ENCODE data around the gene RGS7BP. TPM values are rescaled to one million over a fixed set of nuclear protein-coding genes. Genes with fewer than 3 reads are reported as not detected.

The RGS7BP gene
- total RNA-seq, 1 donor from 2014 or later: not detected

DNA sequence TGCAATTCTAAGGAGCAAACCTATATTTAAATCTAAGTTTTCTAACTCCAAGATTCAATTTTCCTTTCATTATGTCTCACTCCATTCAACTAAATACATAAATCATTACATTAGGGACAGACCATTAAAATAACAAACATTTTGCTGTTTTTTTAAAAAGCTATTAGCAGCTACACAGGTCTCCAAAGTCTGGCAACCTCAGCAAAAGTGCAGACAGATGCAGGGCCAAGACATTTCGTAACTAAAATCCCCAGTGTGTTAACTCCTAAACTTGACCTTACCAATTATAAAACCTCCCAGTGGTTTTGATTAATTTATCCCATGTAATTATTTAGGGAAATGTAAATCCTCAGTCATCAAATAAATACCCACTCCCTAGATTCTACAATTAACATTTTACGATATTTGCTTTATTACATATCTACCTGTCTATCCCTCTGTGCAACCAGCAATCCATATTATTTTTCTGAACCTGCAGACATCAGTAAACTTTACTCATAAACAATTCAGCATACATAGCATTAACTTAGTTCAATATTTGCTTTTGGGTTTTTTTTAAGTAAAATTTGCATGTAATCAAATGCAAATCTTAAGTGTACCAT is 64.7 kb downstream of the RGS7BP start:
- H3K27ac Mint-ChIP-seq: no peak overlapping the region
- DNase-seq: no peak
- no peak overlapping the region for H3K4me3 Mint-ChIP-seq
- ATAC-seq (ENCODE audit: low read depth): no peak
- intact Hi-C loops (cut with micrococcal nuclease): no loop called here
- no peaks in the 10 kb centered on the region for H3K36me3 Mint-ChIP-seq (ENCODE audit: low read depth)
- TF ChIP-seq, protein P1, sequence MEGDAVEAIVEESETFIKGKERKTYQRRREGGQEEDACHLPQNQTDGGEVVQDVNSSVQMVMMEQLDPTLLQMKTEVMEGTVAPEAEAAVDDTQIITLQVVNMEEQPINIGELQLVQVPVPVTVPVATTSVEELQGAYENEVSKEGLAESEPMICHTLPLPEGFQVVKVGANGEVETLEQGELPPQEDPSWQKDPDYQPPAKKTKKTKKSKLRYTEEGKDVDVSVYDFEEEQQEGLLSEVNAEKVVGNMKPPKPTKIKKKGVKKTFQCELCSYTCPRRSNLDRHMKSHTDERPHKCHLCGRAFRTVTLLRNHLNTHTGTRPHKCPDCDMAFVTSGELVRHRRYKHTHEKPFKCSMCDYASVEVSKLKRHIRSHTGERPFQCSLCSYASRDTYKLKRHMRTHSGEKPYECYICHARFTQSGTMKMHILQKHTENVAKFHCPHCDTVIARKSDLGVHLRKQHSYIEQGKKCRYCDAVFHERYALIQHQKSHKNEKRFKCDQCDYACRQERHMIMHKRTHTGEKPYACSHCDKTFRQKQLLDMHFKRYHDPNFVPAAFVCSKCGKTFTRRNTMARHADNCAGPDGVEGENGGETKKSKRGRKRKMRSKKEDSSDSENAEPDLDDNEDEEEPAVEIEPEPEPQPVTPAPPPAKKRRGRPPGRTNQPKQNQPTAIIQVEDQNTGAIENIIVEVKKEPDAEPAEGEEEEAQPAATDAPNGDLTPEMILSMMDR (IDR thresholded peaks at IDR 0.05): no peak
- ChIA-PET CTCF (no interaction called here), POLR2A (no interaction called here)
- no peaks in the 10 kb centered on the region for H3K27me3 Mint-ChIP-seq
- no peaks in the 10 kb centered on the region for H3K4me1 Mint-ChIP-seq
- H3K9me3 Mint-ChIP-seq: no peaks in the 10 kb centered on the region

DNA sequence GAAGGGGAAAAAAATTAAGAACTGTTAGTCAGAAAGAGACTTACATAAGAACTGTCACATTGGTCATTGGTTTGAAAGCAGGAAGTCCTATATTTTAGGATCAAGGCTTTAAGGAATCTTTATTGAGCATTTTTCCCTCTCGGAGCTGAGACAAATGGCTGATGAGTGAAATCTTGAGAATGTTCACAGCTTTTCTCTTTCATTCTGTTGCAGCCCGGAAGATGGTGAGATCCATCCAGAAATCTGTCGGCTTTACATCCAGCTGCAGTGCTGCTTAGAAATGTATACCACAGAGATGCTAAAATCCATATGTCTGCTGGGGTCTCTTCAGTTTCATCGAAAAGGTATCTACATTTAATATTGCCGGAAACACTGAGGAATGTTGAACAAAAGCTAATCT is 69.7 kb downstream of the RGS7BP start:
- H3K9me3 Mint-ChIP-seq: no peaks in the 10 kb centered on the region
- ChIA-PET POLR2A (no interaction called here), CTCF (no interaction called here)
- DNase-seq (no peak), ATAC-seq (ENCODE audit: low read depth) (no peak)
- H3K27ac Mint-ChIP-seq: no peak overlapping the region
- H3K27me3 Mint-ChIP-seq: peaks cover 8% of the 10 kb centered on the region
- TF ChIP-seq, protein P1 (IDR thresholded peaks at IDR 0.05): no peak
- H3K4me1 Mint-ChIP-seq: no peaks in the 10 kb centered on the region
- H3K4me3 Mint-ChIP-seq: no peak overlapping the region
- intact Hi-C loops (cut with micrococcal nuclease): no loop called here
- no peaks in the 10 kb centered on the region for H3K36me3 Mint-ChIP-seq (ENCODE audit: low read depth)

DNA sequence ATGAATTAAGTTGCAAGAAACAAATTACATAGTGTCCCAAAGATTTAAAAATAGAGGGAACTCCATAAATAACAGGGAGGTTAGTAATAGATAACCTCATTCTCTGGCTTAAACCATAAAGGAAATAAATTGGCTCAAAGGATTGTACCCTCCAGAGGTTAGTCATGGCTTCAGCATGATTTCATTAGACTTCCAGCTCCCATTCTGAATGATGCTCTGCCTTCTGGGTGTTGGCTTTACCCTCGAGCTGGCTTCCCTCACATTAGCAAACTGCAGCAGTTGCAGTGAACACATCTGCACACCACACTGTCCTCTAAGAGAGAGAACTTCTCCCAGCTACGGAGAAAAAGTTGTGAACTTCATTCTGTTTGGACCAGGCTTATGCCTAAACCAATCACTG is 70.4 kb downstream of the RGS7BP start:
- ChIA-PET POLR2A (no interaction called here), CTCF (no interaction called here)
- Mint-ChIP-seq H3K27me3 (peaks cover 8% of the 10 kb centered on the region), H3K9me3 (no peaks in the 10 kb centered on the region), H3K36me3 (ENCODE audit: low read depth) (no peaks in the 10 kb centered on the region), H3K4me1 (no peaks in the 10 kb centered on the region), H3K27ac (no peak overlapping the region), H3K4me3 (no peak overlapping the region)
- ATAC-seq (ENCODE audit: low read depth) (no peak), DNase-seq (no peak)
- intact Hi-C loops (cut with micrococcal nuclease): no loop called here
- TF ChIP-seq, protein P1 (IDR thresholded peaks at IDR 0.05): no peak

DNA sequence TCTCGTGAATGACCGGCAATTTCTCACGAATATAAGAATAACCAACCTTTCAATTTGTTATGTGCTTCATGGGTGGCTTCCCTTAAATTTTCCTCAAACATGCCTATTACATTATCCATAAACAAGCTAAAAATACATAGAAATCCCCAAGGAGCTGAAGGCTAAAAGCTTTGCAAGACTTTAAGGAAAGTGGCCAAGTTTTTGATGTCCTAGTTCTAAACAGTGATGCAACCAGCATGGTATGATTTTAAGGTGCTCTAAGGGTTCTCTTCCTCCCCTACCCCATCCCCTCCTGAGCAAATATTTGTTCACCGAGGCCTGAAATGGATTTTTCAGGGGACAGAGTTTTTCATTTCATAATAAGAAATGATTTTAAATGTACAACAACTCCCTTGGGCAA is 79.8 kb downstream of the RGS7BP start:
- Mint-ChIP-seq H3K27ac (no peak overlapping the region), H3K36me3 (ENCODE audit: low read depth) (no peaks in the 10 kb centered on the region), H3K4me3 (no peak overlapping the region), H3K9me3 (no peaks in the 10 kb centered on the region), H3K27me3 (peaks cover 18% of the 10 kb centered on the region), H3K4me1 (no peaks in the 10 kb centered on the region)
- DNase-seq (no peak), ATAC-seq (ENCODE audit: low read depth) (no peak)
- ChIA-PET POLR2A (no interaction called here), CTCF (no interaction called here)
- TF ChIP-seq, protein P1 (IDR thresholded peaks at IDR 0.05): no peak
- intact Hi-C loops (cut with micrococcal nuclease): no loop called here

DNA sequence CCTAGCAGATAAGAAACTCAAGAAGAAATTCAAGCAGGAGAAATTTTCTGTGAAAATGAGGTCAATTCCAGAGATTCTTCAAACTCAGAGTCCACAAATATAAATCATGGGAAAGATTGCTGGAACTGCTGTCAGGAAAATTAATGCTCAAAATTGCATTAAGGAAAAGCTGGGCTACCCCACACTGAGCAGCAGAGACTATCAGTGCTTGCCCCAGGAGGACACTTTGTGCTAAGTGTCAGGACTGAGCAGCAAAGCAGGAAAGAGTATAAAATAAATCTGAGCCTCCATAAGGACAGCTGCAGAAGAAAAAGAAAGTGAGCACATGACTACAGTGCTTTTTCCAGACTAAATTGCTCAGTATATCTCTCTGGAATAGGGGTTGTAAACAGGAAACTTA is 81.6 kb downstream of the RGS7BP start:
- no peak overlapping the region for H3K4me3 Mint-ChIP-seq
- H3K4me1 Mint-ChIP-seq: no peaks in the 10 kb centered on the region
- DNase-seq: no peak
- H3K27ac Mint-ChIP-seq: no peak overlapping the region
- ChIA-PET CTCF (no interaction called here), POLR2A (no interaction called here)
- TF ChIP-seq, protein P1 (IDR thresholded peaks at IDR 0.05): no peak
- ATAC-seq (ENCODE audit: low read depth): no peak
- peaks cover 18% of the 10 kb centered on the region for H3K27me3 Mint-ChIP-seq
- no peaks in the 10 kb centered on the region for H3K9me3 Mint-ChIP-seq
- intact Hi-C loops (cut with micrococcal nuclease): no loop called here
- H3K36me3 Mint-ChIP-seq (ENCODE audit: low read depth): no peaks in the 10 kb centered on the region
